Endothelial cell of umbilical vein (primary cell): Measurements from ENCODE around the gene RNF224. TPM values are rescaled to one million over a fixed set of nuclear protein-coding genes. Genes with fewer than 3 reads are reported as not detected.

Source experiments
- BruUV-seq: library from RNA; stranded (reverse); fragments of 400-500 nt; replicated peaks from 2 replicates; lab custom pipeline; 2021; lab: Mats Ljungman, UMichigan
- CTCF ChIA-PET: fragments of 300-600, 350-600 bp; sonication (Branson Sonifier 250); formaldehyde crosslinking; loops from one replicate; lab custom pipeline; 2021; ENCODE audit warnings: antibody characterized with exemption, inconsistent platforms; lab: Charles Lee
- POLR2A ChIA-PET: fragments of 300-600, 350-600 bp; sonication (Branson Sonifier 250); formaldehyde crosslinking; loops from one replicate; lab custom pipeline; 2021; ENCODE audit warnings: antibody characterized with exemption, inconsistent platforms; lab: Charles Lee
- DNase-seq: peaks from one replicate; pipeline ENCODE4 v3.0.0-alpha.2; 2011; ENCODE audit warnings: low read depth, low spot score
- FAIRE-seq: peaks from 2 replicates; lab custom pipeline; 2011; peaks lifted over from hg19 to GRCh38; lab: Jason Lieb, UNC
- H2AFZ ChIP-seq: 2 replicates; pipeline ENCODE4 v1.6.0; 2012; ENCODE audit warnings: low read depth, low read length, control low read depth, inconsistent platforms
- H3K27ac ChIP-seq: 2 replicates; pipeline ENCODE4 v1.5.1; 2011; ENCODE audit warnings: low read depth, mild to moderate bottlenecking, control low read depth, low read length, moderate library complexity; ENCODE audit not compliant: insufficient read depth
- H3K27me3 ChIP-seq, 2 experiments: 2 replicates each; pipeline versions ENCODE4 v1.6.0 to v1.6.1; 2011; ENCODE audit warnings: low read length in 2 of 2, mixed read lengths in 1 of 2; ENCODE audit not compliant: control insufficient read depth in 2 of 2, insufficient read depth in 2 of 2
- H3K36me3 ChIP-seq, 2 experiments: 2 replicates in 1 of 2; 3 replicates in 1 of 2; pipeline ENCODE4 v1.5.1; 2011; ENCODE audit warnings: low read length in 2 of 2, mild to moderate bottlenecking in 1 of 2, moderate library complexity in 1 of 2; ENCODE audit not compliant: control insufficient read depth in 2 of 2, insufficient read depth in 2 of 2; ENCODE audit errors: extremely low read depth in 1 of 2
- H3K4me1 ChIP-seq: 3 replicates; pipeline ENCODE4 v1.5.1; 2011; ENCODE audit warnings: mild to moderate bottlenecking, low read length; ENCODE audit not compliant: control insufficient read depth, insufficient read depth; ENCODE audit errors: extremely low read depth
- H3K4me2 ChIP-seq: 2 replicates; pipeline ENCODE4 v1.6.1; 2011; ENCODE audit warnings: low read length, control low read depth, mixed read lengths; ENCODE audit not compliant: insufficient read depth
- H3K4me3 ChIP-seq, 3 experiments: fragments of 200-600 bp in 1 of 3; sonication (generic), shearing (Covaris generic) in 1 of 3; replicated peaks in 1 of 3; 2 replicates each; pipeline ENCODE4 v1.5.1; 2011 to 2016; ENCODE audit warnings: control low read depth in 3 of 3, low read length in 3 of 3, mild to moderate bottlenecking in 2 of 3, inconsistent platforms in 1 of 3, low read depth in 1 of 3, moderate library complexity in 1 of 3; ENCODE audit not compliant: insufficient read depth in 1 of 3
- H3K79me2 ChIP-seq: 2 replicates; pipeline ENCODE4 v1.6.0; 2012; ENCODE audit warnings: low read length, inconsistent platforms; ENCODE audit not compliant: control insufficient read depth, insufficient read depth
- H3K9ac ChIP-seq: replicated peaks from 2 replicates; pipeline ENCODE3; 2011; ENCODE audit warnings: low read length, control low read depth; ENCODE audit not compliant: insufficient read depth; ENCODE audit errors: extremely low read depth
- H3K9me1 ChIP-seq: replicated peaks from 3 replicates; pipeline ENCODE4 v1.6.0; 2011; ENCODE audit warnings: mild to moderate bottlenecking, low read length; ENCODE audit not compliant: control insufficient read depth, insufficient read depth; ENCODE audit errors: extremely low read depth
- H3K9me3 ChIP-seq: replicated peaks from 2 replicates; pipeline ENCODE4 v1.5.1; 2012; ENCODE audit warnings: low read length, inconsistent platforms; ENCODE audit not compliant: control insufficient read depth, insufficient read depth
- H4K20me1 ChIP-seq: replicated peaks from 2 replicates; pipeline ENCODE3; 2011; ENCODE audit warnings: mild to moderate bottlenecking, low read length; ENCODE audit not compliant: control insufficient read depth, insufficient read depth; ENCODE audit errors: extremely low read depth
- EZH2 ChIP-seq: IDR thresholded peaks from 2 replicates; pipeline ENCODE4 v1.6.1; 2012; ENCODE audit warnings: borderline replicate concordance, low read depth, mild to moderate bottlenecking, moderate library complexity, low read length, inconsistent platforms; ENCODE audit not compliant: severe bottlenecking
- FOS ChIP-seq: IDR thresholded peaks from 2 replicates; pipeline ENCODE4 v1.6.1; 2011; ENCODE audit warnings: mild to moderate bottlenecking, low read length, moderate library complexity, borderline replicate concordance; ENCODE audit not compliant: insufficient read depth
- GATA2 ChIP-seq: IDR thresholded peaks from 2 replicates; pipeline ENCODE4 v1.7.0; 2011; ENCODE audit warnings: low read depth, mild to moderate bottlenecking, moderate library complexity, mixed read lengths, low read length; ENCODE audit not compliant: insufficient read length, insufficient read depth
- JUN ChIP-seq: IDR thresholded peaks from 2 replicates; pipeline ENCODE4 v1.6.1; 2011; ENCODE audit warnings: borderline replicate concordance, low read depth; ENCODE audit not compliant: insufficient read length, insufficient read depth
- MYC ChIP-seq: IDR thresholded peaks from one replicate; pipeline ENCODE4 v1.6.1; 2011; ENCODE audit warnings: mild to moderate bottlenecking, low read depth, low read length
- POLR2A ChIP-seq: IDR thresholded peaks from 2 replicates; pipeline ENCODE4 v1.6.1; 2012; ENCODE audit warnings: low read depth, mild to moderate bottlenecking, control low read depth, low read length
- POLR2AphosphoS5 ChIP-seq: IDR thresholded peaks from 2 replicates; pipeline ENCODE4 v1.6.1; 2012; ENCODE audit warnings: low read depth, mild to moderate bottlenecking, control low read depth, low read length, moderate library complexity; ENCODE audit not compliant: insufficient read depth
- dilution Hi-C: fragments of 300-500 bp; cut with MboI; formaldehyde crosslinking; loops from one replicate; pipeline ENCODE4 v1.15.0; 2019; ENCODE audit warnings: low sequenced_read_pairs; ENCODE audit not compliant: extremely low pct_ligation_motif_present
- intact Hi-C: fragments of 100-400 bp; cut with micrococcal nuclease; formaldehyde crosslinking; loops from one replicate; pipeline ENCODE4 v1.10.0; 2022
- polyA plus RNA-seq, 4 experiments: library from polyadenylated mRNA; depleted of rRNA in 3 of 4; stranded (reverse) in 3 of 4; unstranded in 1 of 4; fragments of >200 nt; gene quantifications; 2 replicates each; pipeline versions ENCODE4 v1.2.1 to v1.2.3, GENCODE V29; 2011 to 2012; ENCODE audit warnings: missing spikeins in 1 of 4
- total RNA-seq: library from RNA; stranded (reverse); gene quantifications from 2 replicates; pipeline ENCODE4 v1.2.3, GENCODE V29; 2021
- TF ChIP-seq, protein P1 (sequence below), 2 donors: IDR thresholded peaks; 1 replicate in 1 of 2; 2 replicates in 1 of 2; pipeline ENCODE4 v1.5.1; 2011; ENCODE audit warnings: low read length in 2 of 2, mild to moderate bottlenecking in 2 of 2, moderate library complexity in 2 of 2, control low read depth in 1 of 2, inconsistent platforms in 1 of 2, low read depth in 1 of 2; ENCODE audit not compliant: insufficient read depth in 1 of 2; ENCODE audit errors: extremely low read depth in 1 of 2
- TF ChIP-seq, protein P2 (sequence below): IDR thresholded peaks from 2 replicates; pipeline ENCODE4 v1.6.1; 2011; ENCODE audit not compliant: insufficient read depth, insufficient read length

RNF224 gene
- total and polyA plus RNA-seq, 2 donors (not counting 3 experiments of a cell fraction or from before 2014, with no cell fraction given), result not detected

DNA sequence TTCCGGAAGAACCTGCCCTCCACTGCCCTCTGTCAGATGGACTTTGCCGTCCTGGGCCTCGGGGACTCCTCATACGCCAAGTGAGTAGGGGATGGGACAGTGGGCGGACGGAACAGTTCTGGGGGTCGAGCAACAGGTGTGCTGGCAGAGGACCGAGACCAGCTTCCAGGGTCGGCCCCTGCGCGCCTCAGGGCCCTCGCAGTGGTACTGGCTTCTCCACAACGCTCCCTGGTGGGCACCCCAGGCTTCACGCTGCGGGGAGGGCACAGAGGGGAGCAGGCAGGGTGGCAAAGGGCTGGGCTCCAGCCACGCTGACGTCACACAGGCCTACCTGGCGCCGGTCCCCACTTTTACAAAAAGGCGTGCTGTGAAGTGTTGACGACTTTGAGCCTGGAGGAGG, 14.8 kb upstream of the RNF224 start:
- dilution Hi-C loops, result no loop called here
- Histone ChIP-seq H2AFZ (no peak overlapping the region), H3K4me2 (no peak overlapping the region), H3K4me3 (no peak overlapping the region), H3K79me2 (no peaks in the 10 kb centered on the region), H3K27me3 (no peaks in the 10 kb centered on the region), H3K27ac (no peak overlapping the region), H3K9me3 (no peaks in the 10 kb centered on the region), H3K9ac (no peak overlapping the region), H3K4me1 (no peaks in the 10 kb centered on the region), H4K20me1 (no peaks in the 10 kb centered on the region), H3K36me3 (peaks cover 0 to 8% of the 10 kb centered on the region in 2 experiments), H3K9me1 (no peaks in the 10 kb centered on the region)
- intact Hi-C loops, result no loop called here
- FAIRE-seq, result no peak
- TF ChIP-seq POLR2A, result no peak
- TF ChIP-seq JUN, result no peak
- TF ChIP-seq POLR2AphosphoS5, result no peak
- no peak for TF ChIP-seq EZH2
- TF ChIP-seq MYC, result no peak
- TF ChIP-seq FOS, result no peak
- TF ChIP-seq GATA2, result no peak
- TF ChIP-seq, protein P1, sequence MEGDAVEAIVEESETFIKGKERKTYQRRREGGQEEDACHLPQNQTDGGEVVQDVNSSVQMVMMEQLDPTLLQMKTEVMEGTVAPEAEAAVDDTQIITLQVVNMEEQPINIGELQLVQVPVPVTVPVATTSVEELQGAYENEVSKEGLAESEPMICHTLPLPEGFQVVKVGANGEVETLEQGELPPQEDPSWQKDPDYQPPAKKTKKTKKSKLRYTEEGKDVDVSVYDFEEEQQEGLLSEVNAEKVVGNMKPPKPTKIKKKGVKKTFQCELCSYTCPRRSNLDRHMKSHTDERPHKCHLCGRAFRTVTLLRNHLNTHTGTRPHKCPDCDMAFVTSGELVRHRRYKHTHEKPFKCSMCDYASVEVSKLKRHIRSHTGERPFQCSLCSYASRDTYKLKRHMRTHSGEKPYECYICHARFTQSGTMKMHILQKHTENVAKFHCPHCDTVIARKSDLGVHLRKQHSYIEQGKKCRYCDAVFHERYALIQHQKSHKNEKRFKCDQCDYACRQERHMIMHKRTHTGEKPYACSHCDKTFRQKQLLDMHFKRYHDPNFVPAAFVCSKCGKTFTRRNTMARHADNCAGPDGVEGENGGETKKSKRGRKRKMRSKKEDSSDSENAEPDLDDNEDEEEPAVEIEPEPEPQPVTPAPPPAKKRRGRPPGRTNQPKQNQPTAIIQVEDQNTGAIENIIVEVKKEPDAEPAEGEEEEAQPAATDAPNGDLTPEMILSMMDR (IDR thresholded peaks at IDR 0.05; ENCODE audit: extremely low read depth in 1 of 2, insufficient read depth in 1 of 2, low read depth in 1 of 2, low read length in 2 of 2), result no peak
- TF ChIP-seq, protein P2, sequence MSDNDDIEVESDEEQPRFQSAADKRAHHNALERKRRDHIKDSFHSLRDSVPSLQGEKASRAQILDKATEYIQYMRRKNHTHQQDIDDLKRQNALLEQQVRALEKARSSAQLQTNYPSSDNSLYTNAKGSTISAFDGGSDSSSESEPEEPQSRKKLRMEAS, result no peak
- no TSS peak for BruUV-seq
- POLR2A ChIA-PET, result no interaction called here
- DNase-seq, result no peak
- CTCF ChIA-PET, result interaction anchor here (1.0 to 1.1 kb wide), 2 partner anchors 24 kb away, joined by 3 read pairs; partner anchors contain the start of genes ANAPC2 and SSNA1
